IMR-90 (cell line): ENCODE measurements around the gene MRTFA. TPM values are rescaled to one million over a fixed set of nuclear protein-coding genes. Genes with fewer than 3 reads are reported as not detected.

ENCODE experiments used
- ATAC-seq: fragments of 200-7000 bp; cut with Tn5 transposase; 2 replicates; pipeline ENCODE4 v1.9.1; 2020; ENCODE audit warnings: low read depth, mild to moderate bottlenecking, moderate library complexity
- BruUV-seq: library from RNA; stranded (reverse); fragments of 400-500 nt; replicated peaks from 2 replicates; lab custom pipeline; 2021; lab: Mats Ljungman, UMichigan
- CTCF ChIA-PET: fragments of 300-600 bp; formaldehyde crosslinking; extraction: SDS; loops from one replicate; lab custom pipeline; 2021; ENCODE audit warnings: antibody characterized with exemption; lab: Yijun Ruan, JAX
- POLR2A ChIA-PET: fragments of 300-600 bp; sonication (Branson Sonifier 250); formaldehyde crosslinking; loops from one replicate; lab custom pipeline; 2022; ENCODE audit warnings: antibody characterized with exemption; ENCODE audit not compliant: unreplicated experiment; lab: Charles Lee
- DNase-seq: peaks from one replicate; pipeline ENCODE4 v3.0.0; 2013
- H2AFZ ChIP-seq: replicated peaks from 2 replicates; pipeline ENCODE3; 2013; ENCODE audit warnings: low read length, mild to moderate bottlenecking; ENCODE audit not compliant: poor library complexity
- H2AK5ac ChIP-seq: 2 replicates; pipeline ENCODE4 v1.6.1; 2013; ENCODE audit warnings: low read depth, low read length, inconsistent platforms
- H2AK9ac ChIP-seq: replicated peaks from 2 replicates; pipeline ENCODE3; 2013; ENCODE audit warnings: mild to moderate bottlenecking, low read depth, low read length, moderate library complexity; ENCODE audit not compliant: poor library complexity
- H2BK120ac ChIP-seq: 2 replicates; pipeline ENCODE4 v1.6.1; 2013; ENCODE audit warnings: low read depth, low read length, inconsistent platforms
- H2BK15ac ChIP-seq: 3 replicates; pipeline ENCODE4 v1.6.1; 2013; ENCODE audit warnings: low read depth, low read length, inconsistent platforms
- H2BK20ac ChIP-seq: 2 replicates; pipeline ENCODE4 v1.6.1; 2013; ENCODE audit warnings: low read depth, mild to moderate bottlenecking, inconsistent platforms, low read length, moderate library complexity
- H2BK5ac ChIP-seq: 2 replicates; pipeline ENCODE4 v1.6.1; 2013; ENCODE audit warnings: mild to moderate bottlenecking, low read depth, low read length, inconsistent platforms; ENCODE audit not compliant: poor library complexity, severe bottlenecking
- H3K14ac ChIP-seq: replicated peaks from 2 replicates; pipeline ENCODE4 v1.6.1; 2013; ENCODE audit warnings: low read depth, low read length, inconsistent platforms
- H3K18ac ChIP-seq: 2 replicates; pipeline ENCODE4 v1.6.1; 2013; ENCODE audit warnings: low read depth, low read length, control low read depth
- H3K23ac ChIP-seq: 2 replicates; pipeline ENCODE4 v1.6.1; 2013; ENCODE audit warnings: low read depth, low read length, inconsistent platforms
- H3K27ac ChIP-seq: 2 replicates; pipeline ENCODE4 v1.5.1; 2013; ENCODE audit warnings: mild to moderate bottlenecking, control low read depth, low read length; ENCODE audit not compliant: insufficient read depth
- H3K27me3 ChIP-seq: 2 replicates; pipeline ENCODE4 v1.6.1; 2013; ENCODE audit warnings: low read length; ENCODE audit not compliant: control insufficient read depth, insufficient read depth
- H3K36me3 ChIP-seq: 2 replicates; pipeline ENCODE4 v1.6.1; 2013; ENCODE audit warnings: low read length, mixed read lengths; ENCODE audit not compliant: control insufficient read depth, insufficient read depth
- H3K4ac ChIP-seq: 2 replicates; pipeline ENCODE4 v1.6.1; 2013; ENCODE audit warnings: low read depth, low read length, inconsistent platforms
- H3K4me1 ChIP-seq: 2 replicates; pipeline ENCODE4 v1.6.1; 2013; ENCODE audit warnings: low read length, mixed read lengths; ENCODE audit not compliant: control insufficient read depth, insufficient read depth
- H3K4me2 ChIP-seq: 2 replicates; pipeline ENCODE4 v1.6.1; 2013; ENCODE audit warnings: low read depth, mild to moderate bottlenecking, control low read depth, low read length, moderate library complexity
- H3K4me3 ChIP-seq: 2 replicates; pipeline ENCODE4 v1.5.1; 2013; ENCODE audit warnings: low read depth, mild to moderate bottlenecking, control low read depth, low read length, moderate library complexity; ENCODE audit not compliant: insufficient read depth
- H3K56ac ChIP-seq: 2 replicates; pipeline ENCODE4 v1.6.1; 2013; ENCODE audit warnings: low read length, inconsistent platforms; ENCODE audit not compliant: insufficient read depth; ENCODE audit errors: extremely low read depth
- H3K79me1 ChIP-seq, 2 experiments: 2 replicates each; pipeline ENCODE4 v1.6.1; 2013; ENCODE audit warnings: low read length in 2 of 2, inconsistent platforms in 1 of 2, low read depth in 1 of 2
- H3K9ac ChIP-seq: 2 replicates; pipeline ENCODE4 v1.6.1; 2013; ENCODE audit warnings: low read depth, low read length, control low read depth
- H3K9me1 ChIP-seq: 2 replicates; pipeline ENCODE4 v1.6.1; 2013; ENCODE audit warnings: low read length, inconsistent platforms; ENCODE audit not compliant: insufficient read depth
- H3K9me3 ChIP-seq: 2 replicates; pipeline ENCODE4 v1.6.1; 2013; ENCODE audit warnings: low read length; ENCODE audit not compliant: control insufficient read depth, insufficient read depth
- H4K20me1 ChIP-seq: 2 replicates; pipeline ENCODE4 v1.6.1; 2013; ENCODE audit warnings: low read length, inconsistent platforms; ENCODE audit not compliant: insufficient read depth
- H4K5ac ChIP-seq: 2 replicates; pipeline ENCODE4 v1.6.1; 2013; ENCODE audit warnings: mild to moderate bottlenecking, low read depth, low read length, control low read depth
- H4K8ac ChIP-seq, 2 experiments: 2 replicates each; pipeline ENCODE4 v1.6.1; 2013; ENCODE audit warnings: low read depth in 2 of 2, low read length in 2 of 2, control low read depth in 1 of 2, inconsistent platforms in 1 of 2
- H4K91ac ChIP-seq: 2 replicates; pipeline ENCODE4 v1.6.1; 2013; ENCODE audit warnings: low read depth, low read length, inconsistent platforms; ENCODE audit not compliant: insufficient read depth
- BHLHE40 ChIP-seq: fragments of 150-350 bp; IDR thresholded peaks from 2 replicates; pipeline ENCODE4 v1.6.1; 2016; ENCODE audit warnings: mild to moderate bottlenecking, low read depth, low read length
- CEBPB ChIP-seq: IDR thresholded peaks from 2 replicates; pipeline ENCODE4 v1.6.1; 2012; ENCODE audit warnings: low read depth, low read length, improper control_type of control experiment
- POLR2A ChIP-seq: IDR thresholded peaks from 2 replicates; pipeline ENCODE4 v1.6.1; 2012; ENCODE audit warnings: mild to moderate bottlenecking, low read depth, low read length
- RAD21 ChIP-seq: IDR thresholded peaks from 2 replicates; pipeline ENCODE4 v1.6.1; 2012; ENCODE audit warnings: low read length, improper control_type of control experiment
- RCOR1 ChIP-seq: IDR thresholded peaks from 2 replicates; pipeline ENCODE4 v1.6.1; 2012; ENCODE audit warnings: mild to moderate bottlenecking, low read length, improper control_type of control experiment; ENCODE audit not compliant: insufficient replicate concordance
- WGBS, 2 experiments: methylation state at CpG; one replicate each; pipeline versions ENCODE4 v1.1.5 to v1.1.7; 2013; ENCODE audit warnings: missing lambda C conversion rate in 2 of 2; ENCODE audit not compliant: insufficient read length in 1 of 2; ENCODE audit errors: extremely low coverage in 2 of 2; 5-methylcytosine and 5-hydroxymethylcytosine counted together
- dilution Hi-C: fragments of 300-500 bp; cut with HindIII; formaldehyde crosslinking; loops from one replicate; pipeline ENCODE4 v1.14.3; 2018; ENCODE audit warnings: low sequenced_read_pairs; ENCODE audit not compliant: unreplicated experiment
- in situ Hi-C: fragments of 300-500 bp; cut with MboI; formaldehyde crosslinking; loops from 3 replicates; pipeline ENCODE4 v1.14.3; 2019; ENCODE audit warnings: low sequenced_read_pairs, inconsistent platforms, mixed read lengths
- intact Hi-C: fragments of 100-400 bp; cut with micrococcal nuclease; formaldehyde crosslinking; loops from 2 replicates; pipeline ENCODE4 v1.10.0; 2022
- polyA plus RNA-seq, 3 experiments: library from polyadenylated mRNA; depleted of rRNA; stranded (reverse); fragments of >200 nt; gene quantifications; 2 replicates each; pipeline ENCODE4 v1.2.3, GENCODE V29; 2012; ENCODE audit warnings: low replicate concordance in 1 of 3
- total RNA-seq: library from RNA; depleted of rRNA; stranded (reverse); fragments of >200 nt; gene quantifications from 2 replicates; pipeline ENCODE4 v1.2.3, GENCODE V29; 2012
- TF ChIP-seq, protein P1 (sequence below): fragments of 150-350 bp; IDR thresholded peaks from 2 replicates; pipeline ENCODE4 v1.6.1; 2016; ENCODE audit warnings: low read depth, mild to moderate bottlenecking, low read length, moderate library complexity, borderline replicate concordance
- TF ChIP-seq, protein P2 (sequence below): fragments of 150-350 bp; IDR thresholded peaks from 2 replicates; pipeline ENCODE4 v1.6.1; 2017; ENCODE audit warnings: mild to moderate bottlenecking, antibody characterized with exemption, low read length, low read depth

The MRTFA gene
- total and polyA plus RNA-seq, 2 of the 4 experiments (the other 2 are of a cell fraction) = 12.5 to 17.2 TPM

DNA sequence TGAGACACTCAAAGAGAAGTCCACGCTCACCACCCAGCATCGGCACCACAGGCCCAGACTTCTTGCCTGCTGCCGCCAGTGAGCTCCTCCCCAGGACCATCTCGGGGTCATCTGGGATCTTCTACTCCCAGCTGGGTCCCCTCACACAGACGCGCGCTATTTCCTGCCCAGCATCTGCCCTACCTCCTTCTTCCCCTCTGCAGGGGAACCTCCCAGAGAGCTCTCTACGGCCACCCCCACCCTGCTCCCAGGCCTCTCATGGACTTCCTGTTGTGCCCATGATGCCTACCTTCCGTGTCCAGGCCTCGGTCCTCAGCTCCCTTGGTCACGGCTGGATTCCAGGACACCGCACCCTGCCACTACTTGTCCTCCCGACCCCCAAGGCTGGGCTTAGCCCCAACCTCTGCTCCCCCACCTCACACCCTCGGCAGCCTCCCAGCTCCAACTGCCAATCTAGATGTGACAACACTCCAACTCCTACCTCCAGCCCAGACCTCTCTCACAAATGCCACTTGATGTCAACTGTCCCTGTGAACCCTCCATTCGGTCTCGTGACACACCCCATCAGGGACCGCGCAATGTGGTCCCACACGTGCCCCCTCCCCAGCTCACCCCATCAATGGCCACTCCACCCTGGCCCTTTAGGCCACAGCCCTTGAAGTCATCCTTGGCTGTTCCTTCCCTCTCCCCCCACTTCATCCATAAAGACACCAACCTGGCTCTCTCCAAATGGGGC, 220.8 kb downstream of the MRTFA start:
- H2BK120ac ChIP-seq = no peak overlapping the region
- peak overlapping the region; percentile 43; the same call in 1 of the 2 replicates for H3K4ac ChIP-seq
- dilution Hi-C loops (no loop called here), intact Hi-C loops (no loop called here), in situ Hi-C loops (no loop called here)
- H3K9me3 ChIP-seq = no peaks in the 10 kb centered on the region
- DNase-seq (peak; percentile 12), ATAC-seq (peak; percentile 30)
- no peak overlapping the region; the same call in 1 of the 2 replicates for H3K18ac ChIP-seq
- ChIA-PET CTCF (no interaction called here), POLR2A (no interaction called here)
- H3K4me3 ChIP-seq = no peak overlapping the region
- H3K4me1 ChIP-seq = peaks cover 5% of the 10 kb centered on the region; the same call in 1 of the 2 replicates
- H2AK5ac ChIP-seq = no peak overlapping the region
- peaks cover 24% of the 10 kb centered on the region for H4K20me1 ChIP-seq
- H3K27ac ChIP-seq = peak overlapping the region; percentile 32; the same call in 1 of the 2 replicates
- peaks cover 60% of the 10 kb centered on the region for H3K36me3 ChIP-seq
- no peak for TF ChIP-seq POLR2A
- no peak for TF ChIP-seq RCOR1
- TF ChIP-seq, protein P1, sequence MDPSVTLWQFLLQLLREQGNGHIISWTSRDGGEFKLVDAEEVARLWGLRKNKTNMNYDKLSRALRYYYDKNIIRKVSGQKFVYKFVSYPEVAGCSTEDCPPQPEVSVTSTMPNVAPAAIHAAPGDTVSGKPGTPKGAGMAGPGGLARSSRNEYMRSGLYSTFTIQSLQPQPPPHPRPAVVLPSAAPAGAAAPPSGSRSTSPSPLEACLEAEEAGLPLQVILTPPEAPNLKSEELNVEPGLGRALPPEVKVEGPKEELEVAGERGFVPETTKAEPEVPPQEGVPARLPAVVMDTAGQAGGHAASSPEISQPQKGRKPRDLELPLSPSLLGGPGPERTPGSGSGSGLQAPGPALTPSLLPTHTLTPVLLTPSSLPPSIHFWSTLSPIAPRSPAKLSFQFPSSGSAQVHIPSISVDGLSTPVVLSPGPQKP = no peak
- TF ChIP-seq, protein P2, sequence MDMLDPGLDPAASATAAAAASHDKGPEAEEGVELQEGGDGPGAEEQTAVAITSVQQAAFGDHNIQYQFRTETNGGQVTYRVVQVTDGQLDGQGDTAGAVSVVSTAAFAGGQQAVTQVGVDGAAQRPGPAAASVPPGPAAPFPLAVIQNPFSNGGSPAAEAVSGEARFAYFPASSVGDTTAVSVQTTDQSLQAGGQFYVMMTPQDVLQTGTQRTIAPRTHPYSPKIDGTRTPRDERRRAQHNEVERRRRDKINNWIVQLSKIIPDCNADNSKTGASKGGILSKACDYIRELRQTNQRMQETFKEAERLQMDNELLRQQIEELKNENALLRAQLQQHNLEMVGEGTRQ = no peak
- TF ChIP-seq CEBPB = no peak
- TF ChIP-seq RAD21 = no peak
- TF ChIP-seq BHLHE40 = no peak
- BruUV-seq = no TSS peak
- peak overlapping the region in 1 of 2 experiments; percentile 49; a peak in 2 of 4 replicates for H4K8ac ChIP-seq
- H4K5ac ChIP-seq = peak overlapping the region; percentile 15; the same call in 1 of the 2 replicates
- WGBS, 2 experiments = 61% methylated on average over 15 of the region's 19 CpGs; no CpG with 5 or more reads in 1 of the 2 experiments
- H3K23ac ChIP-seq = no peak overlapping the region
- peak overlapping the region; percentile 72 for H2AK9ac ChIP-seq
- no peak overlapping the region for H3K9ac ChIP-seq
- no peak overlapping the region for H2BK15ac ChIP-seq
- H3K4me2 ChIP-seq = no peak overlapping the region
- H2BK20ac ChIP-seq = no peak overlapping the region
- H3K56ac ChIP-seq = no peak overlapping the region
- no peaks in the 10 kb centered on the region for H3K27me3 ChIP-seq
- peak overlapping the region; percentile 41 for H2AFZ ChIP-seq
- H3K79me1 ChIP-seq = peaks cover 4 to 70% of the 10 kb centered on the region in 2 experiments; a peak in 3 of 4 replicates
- peaks cover 13% of the 10 kb centered on the region; the same call in 1 of the 2 replicates for H3K9me1 ChIP-seq
- H2BK5ac ChIP-seq = no peak overlapping the region
- H4K91ac ChIP-seq = no peak overlapping the region; the same call in 1 of the 2 replicates
- peak overlapping the region; percentile 53; the same call in 1 of the 2 replicates for H3K14ac ChIP-seq
